ENCODE measurements around the gene ITPR2.
A peak's percentile ranks its signal among the peaks of the same experiment; 100 is the strongest.
"Not testable (repeated sequence)": the region's sequence is repeated elsewhere in the genome, so short reads cannot be mapped to it uniquely, and the experiment has no call there.

Gene ITPR2

GRCh38 chr12:26839512-26839911 is 6.5 kb upstream of the ITPR2 start:
- H3K4me3 ChIP-seq = no peak overlapping the region
- no peaks in the 10 kb centered on the region for H3K4me1 ChIP-seq
- H3K27me3 ChIP-seq = no peaks in the 10 kb centered on the region
- H3K9me3 ChIP-seq = no peaks in the 10 kb centered on the region
- no peak overlapping the region for H3K27ac ChIP-seq
- DNase-seq = no peak
- TF ChIP-seq, protein P1, sequence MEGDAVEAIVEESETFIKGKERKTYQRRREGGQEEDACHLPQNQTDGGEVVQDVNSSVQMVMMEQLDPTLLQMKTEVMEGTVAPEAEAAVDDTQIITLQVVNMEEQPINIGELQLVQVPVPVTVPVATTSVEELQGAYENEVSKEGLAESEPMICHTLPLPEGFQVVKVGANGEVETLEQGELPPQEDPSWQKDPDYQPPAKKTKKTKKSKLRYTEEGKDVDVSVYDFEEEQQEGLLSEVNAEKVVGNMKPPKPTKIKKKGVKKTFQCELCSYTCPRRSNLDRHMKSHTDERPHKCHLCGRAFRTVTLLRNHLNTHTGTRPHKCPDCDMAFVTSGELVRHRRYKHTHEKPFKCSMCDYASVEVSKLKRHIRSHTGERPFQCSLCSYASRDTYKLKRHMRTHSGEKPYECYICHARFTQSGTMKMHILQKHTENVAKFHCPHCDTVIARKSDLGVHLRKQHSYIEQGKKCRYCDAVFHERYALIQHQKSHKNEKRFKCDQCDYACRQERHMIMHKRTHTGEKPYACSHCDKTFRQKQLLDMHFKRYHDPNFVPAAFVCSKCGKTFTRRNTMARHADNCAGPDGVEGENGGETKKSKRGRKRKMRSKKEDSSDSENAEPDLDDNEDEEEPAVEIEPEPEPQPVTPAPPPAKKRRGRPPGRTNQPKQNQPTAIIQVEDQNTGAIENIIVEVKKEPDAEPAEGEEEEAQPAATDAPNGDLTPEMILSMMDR (IDR thresholded peaks at IDR 0.05) = no peak
- intact Hi-C loops (cut with DNase I; ENCODE audit: low total_unique reads) = loop anchor here (10.0 kb wide), 1 partner anchor 175 kb away; the partner anchor contains the start of gene TM7SF3
- H3K36me3 ChIP-seq = no peaks in the 10 kb centered on the region

GRCh38 chr12:26838888-26839416 is 6.0 kb upstream of the ITPR2 start:
- Histone ChIP-seq H3K27ac (no peak overlapping the region), H3K27me3 (no peaks in the 10 kb centered on the region), H3K4me3 (no peak overlapping the region), H3K9me3 (no peaks in the 10 kb centered on the region), H3K36me3 (no peaks in the 10 kb centered on the region), H3K4me1 (peaks cover 0 to under 1% (median 0%) of the 10 kb centered on the region in 4 donors)
- intact Hi-C loops (cut with DNase I; ENCODE audit: low total_unique reads) = loop anchor here (10.0 kb wide), 1 partner anchor 176 kb away; the partner anchor contains the start of gene TM7SF3
- no peak for DNase-seq
- TF ChIP-seq, protein P1 (IDR thresholded peaks at IDR 0.05) = no peak

- intact Hi-C loops (cut with DNase I; ENCODE audit: low total_unique reads) = loop anchor here (10.0 kb wide), 1 partner anchor 179 kb away; the partner anchor contains the start of gene TM7SF3
- TF ChIP-seq, protein P1 (IDR thresholded peaks at IDR 0.05) = no peak
These were observed 3.2 kb upstream of the ITPR2 start for GRCh38 chr12:26836201-26836600.

GRCh38 chr12:26834503-26835060 is 1.6 kb upstream of the ITPR2 start:
- H3K9me3 ChIP-seq, H3K36me3 ChIP-seq, H3K27me3 ChIP-seq, DNase-seq, H3K4me3 ChIP-seq: not testable (repeated sequence)
- H3K27ac ChIP-seq = peak overlapping the region in 1 of 2 donors; percentile 73
- peaks cover 0 to 16% (median 12%) of the 10 kb centered on the region in 4 donors for H3K4me1 ChIP-seq
- intact Hi-C loops (cut with DNase I; ENCODE audit: low total_unique reads) = loop anchor here (10.0 kb wide), 1 partner anchor 180 kb away; the partner anchor contains the start of gene TM7SF3

More at GRCh38 chr12:26836201-26836600, 3.2 kb upstream of the ITPR2 start:
- no peaks in the 10 kb centered on the region for H3K36me3 ChIP-seq
- H3K4me3 ChIP-seq = no peak overlapping the region
- H3K4me1 ChIP-seq = peaks cover 0 to 7% (median 2%) of the 10 kb centered on the region in 4 donors
- H3K9me3 ChIP-seq = no peaks in the 10 kb centered on the region
- DNase-seq = no peak
- H3K27me3 ChIP-seq = no peaks in the 10 kb centered on the region
- no peak overlapping the region for H3K27ac ChIP-seq

DNA sequence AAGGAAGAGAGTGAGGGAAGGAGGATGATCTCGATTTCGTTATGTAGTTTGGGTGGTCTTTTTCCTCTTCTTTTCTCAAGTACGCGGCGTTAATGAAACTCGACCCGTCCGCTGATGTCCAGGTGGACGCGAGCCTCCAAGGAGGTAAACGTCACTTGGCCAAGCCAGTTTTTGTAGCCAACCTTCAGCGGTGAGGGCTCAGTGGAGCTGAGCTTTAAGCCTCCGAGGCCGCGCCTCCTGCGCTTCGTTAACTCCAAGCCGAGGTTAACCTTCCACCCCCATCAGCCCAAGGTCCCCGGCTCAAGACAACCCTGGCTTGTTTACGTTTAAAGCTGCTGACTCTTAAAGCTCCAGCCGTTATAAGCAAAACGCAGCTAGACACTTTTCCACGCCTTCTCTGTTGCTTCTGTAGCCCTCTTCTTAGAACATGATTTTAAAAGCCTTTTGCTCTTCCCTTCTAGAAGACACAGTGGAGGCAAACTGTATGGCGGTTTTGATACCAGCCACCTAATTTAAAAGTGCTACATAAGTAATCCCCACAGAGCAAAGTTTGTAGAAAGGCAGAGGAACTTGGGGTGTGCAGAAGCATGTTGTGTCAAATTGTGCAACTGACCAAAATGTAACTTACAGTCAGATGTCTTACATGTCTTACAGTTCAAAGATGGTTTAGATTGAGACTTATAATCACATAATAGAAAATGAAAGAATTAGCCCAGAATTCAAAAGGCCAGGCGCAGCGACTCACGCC is 923 bp upstream of the ITPR2 start:
- intact Hi-C loops (cut with DNase I; ENCODE audit: low total_unique reads) = loop anchor here (10.0 kb wide), 1 partner anchor 181 kb away; the partner anchor contains the start of gene TM7SF3
- DNase-seq = peak in 1 of 2 donors; percentile 71

More for the DNA sequence above, 923 bp upstream of the ITPR2 start:
- Histone ChIP-seq H3K4me3 (peak overlapping the region; percentile 68 to 93), H3K36me3 (no peaks in the 10 kb centered on the region), H3K9me3 (no peaks in the 10 kb centered on the region), H3K27me3 (no peaks in the 10 kb centered on the region), H3K27ac (peak overlapping the region; percentile 61 to 73), H3K4me1 (peaks cover 0 to 16% (median 12%) of the 10 kb centered on the region in 4 donors)
- TF ChIP-seq, protein P1 (IDR thresholded peaks at IDR 0.05) = no peak

Measured in tibial artery (tissue), 4 donors.